ENCODE results near the gene ADAMTS9. TPM values are rescaled to one million over a fixed set of nuclear protein-coding genes. Genes with fewer than 3 reads are reported as not detected.

Gene ADAMTS9, protein sequence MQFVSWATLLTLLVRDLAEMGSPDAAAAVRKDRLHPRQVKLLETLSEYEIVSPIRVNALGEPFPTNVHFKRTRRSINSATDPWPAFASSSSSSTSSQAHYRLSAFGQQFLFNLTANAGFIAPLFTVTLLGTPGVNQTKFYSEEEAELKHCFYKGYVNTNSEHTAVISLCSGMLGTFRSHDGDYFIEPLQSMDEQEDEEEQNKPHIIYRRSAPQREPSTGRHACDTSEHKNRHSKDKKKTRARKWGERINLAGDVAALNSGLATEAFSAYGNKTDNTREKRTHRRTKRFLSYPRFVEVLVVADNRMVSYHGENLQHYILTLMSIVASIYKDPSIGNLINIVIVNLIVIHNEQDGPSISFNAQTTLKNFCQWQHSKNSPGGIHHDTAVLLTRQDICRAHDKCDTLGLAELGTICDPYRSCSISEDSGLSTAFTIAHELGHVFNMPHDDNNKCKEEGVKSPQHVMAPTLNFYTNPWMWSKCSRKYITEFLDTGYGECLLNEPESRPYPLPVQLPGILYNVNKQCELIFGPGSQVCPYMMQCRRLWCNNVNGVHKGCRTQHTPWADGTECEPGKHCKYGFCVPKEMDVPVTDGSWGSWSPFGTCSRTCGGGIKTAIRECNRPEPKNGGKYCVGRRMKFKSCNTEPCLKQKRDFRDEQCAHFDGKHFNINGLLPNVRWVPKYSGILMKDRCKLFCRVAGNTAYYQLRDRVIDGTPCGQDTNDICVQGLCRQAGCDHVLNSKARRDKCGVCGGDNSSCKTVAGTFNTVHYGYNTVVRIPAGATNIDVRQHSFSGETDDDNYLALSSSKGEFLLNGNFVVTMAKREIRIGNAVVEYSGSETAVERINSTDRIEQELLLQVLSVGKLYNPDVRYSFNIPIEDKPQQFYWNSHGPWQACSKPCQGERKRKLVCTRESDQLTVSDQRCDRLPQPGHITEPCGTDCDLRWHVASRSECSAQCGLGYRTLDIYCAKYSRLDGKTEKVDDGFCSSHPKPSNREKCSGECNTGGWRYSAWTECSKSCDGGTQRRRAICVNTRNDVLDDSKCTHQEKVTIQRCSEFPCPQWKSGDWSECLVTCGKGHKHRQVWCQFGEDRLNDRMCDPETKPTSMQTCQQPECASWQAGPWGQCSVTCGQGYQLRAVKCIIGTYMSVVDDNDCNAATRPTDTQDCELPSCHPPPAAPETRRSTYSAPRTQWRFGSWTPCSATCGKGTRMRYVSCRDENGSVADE (N-terminal part only)
- 100 to 1,000 TPM in 2 of 10 donors, 10 to 100 TPM in 8; 68.5 to 126 (median 81.9) TPM for polyA plus RNA-seq (ENCODE audit: insufficient read length in 10 of 10)
- long read RNA-seq, donor 1, partial matches to known transcripts, result 0 of 4 reads
- long read RNA-seq, donor 1, other reads (novel, unspliced or antisense), result 0 of 4 reads
- long read RNA-seq, donor 2, partial matches to known transcripts, result 0 of 2 reads
- long read RNA-seq, donor 2, other reads (novel, unspliced or antisense), result 0 of 2 reads
- long read RNA-seq, donor 3, result 0 reads
- long read RNA-seq, donor 4, partial matches to known transcripts, result 0 of 3 reads
- long read RNA-seq, donor 4, other reads (novel, unspliced or antisense), result 0 of 3 reads
- long read RNA-seq, donor 5, partial matches to known transcripts, result 0 of 2 reads
- long read RNA-seq, donor 5, other reads (novel, unspliced or antisense), result 0 of 2 reads
- long read RNA-seq, donor 6, partial matches to known transcripts, result 0 of 3 reads
- long read RNA-seq, donor 6, other reads (novel, unspliced or antisense), result 0 of 3 reads
- long read RNA-seq, donor 7, partial matches to known transcripts, result 5 of 7 reads
- long read RNA-seq, donor 7, other reads (novel, unspliced or antisense), result 0 of 7 reads
- long read RNA-seq, donor 8, partial matches to known transcripts, result 0 of 1 reads
- long read RNA-seq, donor 8, other reads (novel, unspliced or antisense), result 0 of 1 reads
- long read RNA-seq, donor 9, result 0 reads

DNA sequence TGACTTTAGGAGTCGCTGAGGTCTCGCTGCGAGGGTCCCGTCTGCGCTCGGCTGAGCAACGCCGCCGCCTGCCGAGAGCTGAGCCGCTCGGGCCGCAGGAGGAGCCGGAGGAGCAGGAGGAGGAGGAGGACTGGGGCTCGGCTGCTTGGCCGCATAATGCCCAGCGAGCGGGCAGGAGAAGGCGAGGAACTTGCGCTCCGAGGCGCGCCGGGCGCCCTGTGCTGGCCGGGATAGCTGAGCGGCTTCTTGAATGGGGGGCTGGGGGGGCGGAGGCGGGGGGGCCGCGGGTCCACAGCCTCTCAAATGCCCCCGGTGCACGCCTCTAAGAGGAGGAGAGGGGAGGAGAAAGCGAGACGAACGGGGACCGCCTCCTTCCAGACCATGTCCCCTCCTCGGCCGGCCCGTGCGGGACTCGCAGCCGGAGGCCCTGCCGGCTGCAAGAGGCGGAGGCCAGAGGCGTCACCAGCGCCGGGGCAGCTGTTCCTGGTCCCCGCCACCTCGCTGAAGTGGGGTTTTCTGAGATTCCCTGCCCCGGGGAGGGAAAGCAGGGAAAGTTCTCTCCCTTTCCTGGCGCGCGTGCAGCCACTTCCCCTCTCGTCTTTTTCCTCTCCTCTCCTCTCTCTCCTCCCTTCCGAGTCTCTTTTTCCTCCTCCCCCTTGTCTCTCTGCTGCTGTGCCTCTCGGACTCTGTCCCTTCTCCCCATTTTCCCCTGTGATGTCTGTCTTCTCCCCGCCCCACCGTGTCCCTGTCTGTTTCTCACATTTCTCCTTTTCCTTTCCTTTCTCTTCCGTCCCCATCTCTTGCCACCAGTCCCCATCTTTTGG lies at the start of gene ADAMTS9:
Gene ADAMTS9, minus strand, starts transcription at position 220 of the 824 bp plus-strand sequence. CDS start 343 bp downstream, outside the sequence.
- peak; percentile 90 to 97 (median 92) for DNase-seq

DNA sequence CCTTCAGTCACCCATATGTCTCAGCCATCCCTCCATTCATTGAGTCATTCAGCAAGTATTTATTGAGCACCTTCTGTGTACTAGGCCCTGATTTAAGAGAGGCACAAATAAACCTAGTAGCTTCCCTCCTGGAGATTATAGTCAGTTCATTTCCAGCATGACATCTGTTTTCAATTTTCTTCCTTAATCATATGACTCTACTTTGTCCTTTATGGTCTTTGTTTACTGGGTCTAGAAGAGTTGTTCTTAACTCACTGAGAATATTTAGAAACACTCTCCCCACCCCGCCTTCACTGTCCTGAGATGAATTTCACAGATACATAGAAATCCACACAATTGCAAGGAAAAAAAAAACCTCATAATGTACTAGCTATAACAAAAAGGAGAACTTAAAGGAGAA lies 44.8 kb upstream of the ADAMTS9 start:
- DNase-seq, result peak in 1 of 3 donors; percentile 26

DNA sequence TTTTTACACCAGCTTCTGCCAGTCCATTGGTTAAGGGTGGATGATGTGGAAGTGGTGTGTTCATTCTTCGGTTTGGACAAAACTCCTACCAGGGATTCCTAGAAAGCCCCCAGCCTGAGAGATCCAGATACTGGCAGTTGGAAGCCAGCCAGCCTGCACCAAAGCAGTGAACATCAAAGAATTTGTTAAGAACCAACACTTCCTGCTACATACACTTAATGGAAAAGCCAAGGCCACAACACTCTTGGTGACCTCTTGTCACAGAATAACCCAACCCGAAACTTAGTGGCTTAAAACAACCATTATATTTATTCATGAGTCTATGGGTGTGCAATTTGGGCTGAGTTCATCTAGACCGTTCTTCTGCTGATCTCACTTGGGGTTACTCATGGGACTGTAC lies 42.9 kb upstream of the ADAMTS9 start:
- no peak for DNase-seq

DNA sequence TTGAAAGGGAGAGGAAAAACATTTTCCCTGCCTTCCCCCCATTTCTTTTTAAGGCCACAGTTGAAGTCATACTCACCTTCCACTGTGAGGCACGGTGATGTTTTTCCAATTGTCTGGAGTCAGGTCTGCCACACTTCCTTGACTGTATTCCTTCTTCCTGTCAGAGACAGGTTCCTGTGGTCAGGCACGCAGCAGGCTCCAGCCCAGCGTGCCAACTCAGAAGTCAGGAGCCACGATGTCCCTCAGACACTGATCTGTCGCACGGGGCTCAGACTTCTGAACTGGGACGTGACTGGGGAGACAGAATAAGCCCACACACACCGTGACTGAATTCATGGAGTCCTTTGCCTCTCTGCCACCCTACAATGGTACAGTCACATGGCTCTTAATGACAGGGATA lies 41.2 kb upstream of the ADAMTS9 start:
- no peak for DNase-seq

DNA sequence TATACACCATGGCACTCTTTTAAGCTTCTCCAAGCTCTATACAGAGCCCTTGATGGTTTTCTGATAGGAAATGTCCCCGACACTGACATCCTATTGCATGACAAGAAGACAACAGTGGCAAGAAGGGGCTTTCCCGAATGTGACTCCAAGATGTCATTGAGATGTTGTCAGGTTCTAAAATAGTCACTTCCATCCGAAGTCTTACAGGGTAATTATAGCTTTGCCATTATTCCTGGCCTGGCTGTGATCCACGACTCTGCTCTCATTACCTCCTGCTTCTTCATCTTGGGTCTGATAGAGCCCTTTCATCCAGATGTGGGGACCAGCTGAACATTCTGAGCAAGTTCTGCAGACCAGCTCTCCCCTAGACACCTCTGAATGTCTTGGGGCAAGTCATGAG lies 40.6 kb upstream of the ADAMTS9 start:
- DNase-seq, result peak in 2 of 3 donors; percentile 36 to 50

DNA sequence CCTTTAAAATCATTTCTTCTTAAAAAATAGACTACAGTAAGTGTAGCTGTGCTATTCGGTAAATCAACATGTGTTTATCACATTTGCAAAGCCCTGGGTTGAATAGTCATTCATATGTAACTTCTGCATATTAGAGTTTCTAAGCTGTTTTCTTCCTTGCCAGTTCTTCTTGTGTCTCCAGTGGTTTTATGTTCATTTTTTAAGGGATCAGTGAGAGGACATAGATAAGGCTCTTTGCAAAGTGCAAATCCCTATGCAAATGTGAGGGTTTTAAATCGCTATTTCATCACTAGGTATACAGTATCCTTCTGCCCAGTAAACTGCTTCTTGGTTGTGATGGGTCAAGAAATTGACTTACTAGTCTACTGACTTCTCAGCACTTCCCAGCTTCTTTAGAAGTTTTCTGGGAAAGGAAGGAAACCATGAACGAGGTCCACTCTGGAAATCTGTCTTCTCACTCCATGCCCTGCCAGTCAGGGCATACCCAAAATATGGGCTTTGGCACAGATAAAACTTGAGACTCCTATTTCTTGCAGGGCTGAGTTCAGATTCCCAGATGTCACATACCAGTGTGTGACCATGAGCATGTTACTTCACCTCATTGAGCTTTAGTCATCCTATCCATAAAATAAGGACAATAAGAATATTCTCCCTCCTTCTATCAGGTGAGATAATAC lies 38.8 kb upstream of the ADAMTS9 start:
- no peak for DNase-seq

DNA sequence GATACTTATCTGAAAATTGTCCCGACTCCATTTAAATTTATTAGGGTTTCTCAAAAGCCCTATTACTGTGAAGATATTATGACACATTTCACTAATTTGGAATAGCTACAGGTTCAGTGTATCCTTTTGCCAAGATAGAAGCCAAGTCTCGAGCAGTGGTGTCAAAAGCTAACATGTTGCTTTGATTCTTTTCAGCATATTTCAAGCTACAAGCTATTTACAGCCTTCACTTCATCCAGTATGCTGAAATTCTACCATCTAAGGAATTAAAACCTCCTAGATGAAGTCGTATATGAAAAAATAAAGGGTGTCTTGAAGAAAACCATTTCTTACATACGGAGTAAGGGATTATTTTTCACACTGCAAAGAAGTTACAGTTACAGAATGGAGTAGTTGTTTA lies 31.2 kb upstream of the ADAMTS9 start:
- DNase-seq, result no peak

DNA sequence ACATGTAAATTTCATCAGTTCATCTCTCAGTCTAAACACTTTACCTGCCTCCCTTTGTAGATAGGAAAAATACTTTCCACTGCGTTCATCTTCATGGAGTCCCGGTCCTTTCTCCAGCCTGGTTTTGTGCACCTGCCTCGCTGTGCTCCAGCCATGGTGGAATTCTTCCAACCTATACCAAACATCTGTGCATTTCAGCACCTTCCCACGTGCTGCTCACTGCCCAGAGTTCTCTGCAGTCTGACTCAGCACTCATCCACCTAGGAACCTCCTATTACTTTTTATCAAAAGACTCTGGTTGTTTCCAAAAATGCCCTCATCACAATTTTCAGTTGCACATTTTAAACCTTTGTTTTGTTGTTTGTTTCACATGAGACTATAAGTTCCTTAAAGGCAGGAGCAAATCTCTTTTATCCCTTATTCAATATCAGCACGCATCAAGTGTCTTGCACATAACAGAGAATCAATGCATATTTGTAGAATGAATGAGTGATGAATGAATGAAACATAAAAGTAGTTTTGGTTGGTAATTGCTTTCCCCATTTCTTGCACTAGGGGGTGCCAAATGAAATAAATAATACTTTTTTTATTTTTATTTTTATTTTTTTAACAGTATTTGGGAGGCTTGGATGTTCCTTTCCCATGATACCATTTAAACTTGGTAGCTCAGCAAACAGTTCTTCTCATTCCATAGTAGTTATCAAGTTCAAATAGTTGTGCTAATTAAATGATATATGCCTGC lies 30.2 kb upstream of the ADAMTS9 start:
- no peak for DNase-seq

DNA sequence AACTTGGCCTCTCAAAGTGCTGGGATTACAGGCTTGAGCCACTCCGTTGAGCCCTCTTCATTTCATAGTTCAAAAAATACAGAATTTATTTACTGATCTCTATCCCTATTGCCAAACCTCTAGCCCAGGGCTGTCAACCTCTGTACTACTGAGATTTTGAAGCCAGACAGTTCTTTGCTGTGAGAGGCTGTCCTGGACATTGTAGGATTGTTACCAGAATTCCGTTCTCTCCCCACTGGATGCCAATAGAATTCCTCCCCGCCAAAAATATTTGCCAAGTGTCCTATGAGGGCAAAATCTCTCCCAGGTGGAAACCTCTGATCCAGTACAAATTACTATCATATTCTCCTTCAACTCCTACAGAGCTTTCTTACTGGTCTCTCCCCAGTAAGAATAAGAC lies 29.6 kb upstream of the ADAMTS9 start:
- no peak for DNase-seq

DNA sequence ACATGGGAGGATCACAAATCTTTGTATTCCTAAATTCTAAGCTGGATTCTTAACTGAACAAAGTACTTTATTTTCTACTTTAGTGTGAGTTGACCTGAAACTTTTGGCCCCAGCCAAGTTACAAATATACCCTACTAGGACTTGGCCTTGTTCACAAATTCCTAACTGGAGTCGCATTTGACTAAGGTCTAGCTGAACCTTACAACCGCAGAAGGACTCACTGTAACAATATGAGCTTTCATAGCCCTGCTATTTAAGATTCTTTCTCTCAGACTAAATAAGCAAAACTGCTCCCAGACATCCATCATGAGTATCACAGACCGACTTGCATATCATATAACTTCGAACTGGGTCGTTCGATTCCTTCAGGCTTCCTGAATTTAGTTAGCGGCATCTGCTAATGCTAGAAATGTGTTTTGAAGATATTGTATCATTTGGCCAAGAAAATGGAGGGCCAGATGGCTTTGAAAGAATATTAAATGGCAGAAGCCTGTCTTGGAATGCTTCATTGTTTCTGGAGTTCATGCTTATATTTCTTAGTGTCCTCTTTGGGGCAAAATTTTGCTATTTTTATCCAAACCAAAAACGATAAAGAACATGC lies 28.4 kb upstream of the ADAMTS9 start:
- DNase-seq, result peak in 1 of 3 donors; percentile 32

DNA sequence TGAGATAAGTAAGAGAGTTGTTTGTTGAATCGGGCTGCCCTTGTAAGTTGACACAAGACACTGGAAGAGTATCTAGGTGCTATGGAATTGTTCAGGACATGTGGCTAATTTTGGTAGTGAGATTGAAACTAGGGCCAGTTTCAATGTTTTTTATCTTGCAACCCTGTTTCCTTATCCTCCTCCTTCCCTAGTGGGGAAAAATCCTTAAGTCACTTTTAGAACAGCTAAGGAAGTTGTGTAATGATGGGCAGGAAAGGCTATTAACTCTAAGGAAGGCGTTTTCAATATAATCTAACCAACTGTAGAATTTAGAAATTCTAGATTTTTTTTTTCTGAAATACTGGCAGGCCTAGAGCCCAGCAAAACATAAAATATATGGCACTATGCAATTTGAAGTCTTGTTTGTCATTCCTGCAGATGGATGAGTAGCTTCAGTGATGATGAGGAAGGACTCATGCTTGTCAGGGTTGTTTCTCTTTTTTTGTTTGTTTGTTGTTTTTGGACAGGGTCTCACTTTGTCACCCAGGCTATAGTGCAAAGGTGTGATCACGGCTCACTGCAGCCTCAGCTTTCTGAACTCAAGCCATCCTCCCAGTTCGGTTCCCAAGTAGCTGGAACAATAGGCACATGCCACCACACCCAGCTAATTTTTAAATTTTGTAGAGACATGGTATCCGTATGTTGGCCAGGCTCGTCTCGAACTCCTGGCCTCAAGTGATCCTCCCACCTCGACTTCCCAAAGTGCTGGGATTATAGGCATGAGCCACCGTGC lies 27.6 kb upstream of the ADAMTS9 start:
- DNase-seq, result no peak

DNA sequence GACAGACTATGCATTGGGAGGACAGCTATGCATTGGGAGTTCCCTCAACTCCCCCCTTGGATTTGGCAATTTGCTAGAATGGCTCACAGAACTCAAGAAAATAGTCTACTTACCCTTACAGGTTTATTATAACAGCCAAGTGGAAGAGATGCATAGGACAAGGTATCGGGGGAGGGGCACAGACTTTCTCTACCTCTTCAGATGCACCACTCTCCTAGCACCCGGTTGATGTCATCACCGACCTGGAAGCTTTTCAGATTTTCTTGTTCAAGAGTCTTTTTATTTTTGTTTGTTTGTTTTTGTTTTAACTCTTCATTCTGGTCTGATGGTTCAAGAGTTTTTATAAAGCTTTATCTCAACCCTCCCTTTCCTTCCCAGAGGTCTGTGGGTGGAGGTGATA lies 20.7 kb upstream of the ADAMTS9 start:
- no peak for DNase-seq

DNA sequence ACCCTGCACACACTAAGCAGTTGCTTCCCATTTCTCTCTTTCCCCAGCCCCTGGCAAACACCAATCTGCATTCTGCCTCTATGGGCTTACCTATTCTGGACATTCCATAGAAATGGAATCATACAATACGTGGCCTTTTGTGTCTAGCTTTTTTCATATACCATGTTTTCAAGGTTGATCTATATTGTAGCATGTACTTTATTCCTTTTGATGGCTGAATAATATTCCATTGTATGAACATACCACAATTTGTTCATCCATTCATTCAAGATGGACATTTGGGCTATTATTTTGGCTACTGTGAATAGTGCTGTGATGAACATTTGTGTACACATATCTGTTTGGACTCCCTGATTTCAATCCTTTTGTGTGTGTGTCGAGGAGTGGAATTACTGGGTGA lies 18.1 kb upstream of the ADAMTS9 start:
- DNase-seq, result no peak

DNA sequence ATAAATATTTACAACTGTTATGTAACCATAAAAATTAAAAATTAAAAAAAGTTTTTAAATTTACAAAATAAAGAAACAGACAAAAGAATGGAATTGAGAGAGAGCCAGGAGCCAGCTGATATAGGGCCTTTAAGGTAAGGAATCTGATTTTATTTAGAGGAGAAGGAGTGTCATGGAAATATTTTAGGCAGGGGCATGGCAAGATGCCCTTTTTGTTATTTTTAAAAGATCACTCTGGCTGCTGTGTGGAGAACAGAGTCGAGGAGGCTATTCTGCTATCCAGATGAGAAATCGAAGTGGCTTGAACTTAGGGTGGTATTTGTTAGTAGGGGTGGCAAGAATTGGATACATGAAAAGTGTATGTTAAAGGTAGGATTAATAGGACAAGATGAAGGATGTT lies 9.1 kb upstream of the ADAMTS9 start:
- DNase-seq, result no peak

DNA sequence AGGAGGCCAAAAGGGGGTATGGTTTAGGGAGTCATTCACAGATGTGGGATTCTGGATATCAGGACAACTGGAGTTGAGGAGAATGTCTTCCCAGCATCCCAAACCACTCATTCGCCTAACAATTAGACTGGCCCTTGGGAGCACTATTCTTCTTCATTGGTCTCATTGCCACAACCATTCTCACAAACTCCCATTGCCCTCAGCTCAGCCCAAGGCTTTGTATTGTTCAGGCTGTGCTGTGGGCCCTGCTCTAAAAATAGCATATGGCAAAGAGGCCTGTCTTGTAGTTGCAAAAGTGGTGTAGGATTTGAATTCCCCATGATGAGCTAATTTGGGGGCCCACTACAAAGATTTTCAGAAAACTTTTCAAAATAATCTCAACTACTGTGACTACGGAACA lies 6.3 kb upstream of the ADAMTS9 start:
- DNase-seq, result no peak

DNA sequence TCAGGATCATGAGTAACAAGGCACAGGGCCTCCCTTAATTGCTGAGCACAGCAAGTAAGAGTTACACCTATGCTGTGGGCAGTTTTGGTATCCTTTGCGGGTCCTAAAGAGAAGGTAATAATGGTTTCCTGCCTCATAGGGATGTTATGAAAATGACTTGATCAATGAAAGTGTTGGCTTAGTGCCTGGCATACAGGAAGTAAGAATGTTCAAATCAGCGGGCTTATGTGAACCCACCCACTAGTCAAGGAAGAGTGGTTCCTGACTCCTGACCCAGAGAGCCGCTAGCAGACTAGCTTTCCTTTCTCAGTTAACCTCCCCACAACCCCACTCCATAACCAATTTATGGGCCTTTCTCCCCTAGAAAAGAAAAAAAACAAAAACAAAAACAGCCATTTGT lies 5.2 kb upstream of the ADAMTS9 start:
- DNase-seq, result no peak

DNA sequence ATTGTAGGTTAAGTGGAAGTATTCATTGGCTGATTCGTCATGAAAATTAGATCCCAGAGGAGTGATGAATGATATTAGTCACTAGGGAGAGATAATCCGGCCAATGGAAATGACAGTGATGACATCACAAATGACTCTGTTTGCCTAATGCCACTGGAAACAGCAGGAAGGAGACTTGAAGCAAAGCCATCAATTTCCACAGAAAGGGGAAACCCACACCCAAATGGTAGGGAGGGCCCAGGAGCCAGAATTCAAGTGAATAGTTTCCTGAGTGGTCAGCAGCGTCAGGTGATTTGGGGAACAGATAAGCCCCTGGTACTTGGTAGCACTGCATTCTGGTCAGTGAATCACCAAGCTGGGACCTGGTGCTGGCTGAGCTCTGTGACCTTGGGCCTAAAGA lies 3.3 kb upstream of the ADAMTS9 start:
- DNase-seq, result peak in 1 of 3 donors; percentile 7
